CD4-positive, alpha-beta T cell treated with Interleukin-10 for 1 hour (primary cell): ENCODE measurements around the gene DDX17.

Experiments
- DNase-seq: peaks from one replicate; pipeline ENCODE4 v3.0.0-alpha.2; 2020

DDX17 gene

DNA sequence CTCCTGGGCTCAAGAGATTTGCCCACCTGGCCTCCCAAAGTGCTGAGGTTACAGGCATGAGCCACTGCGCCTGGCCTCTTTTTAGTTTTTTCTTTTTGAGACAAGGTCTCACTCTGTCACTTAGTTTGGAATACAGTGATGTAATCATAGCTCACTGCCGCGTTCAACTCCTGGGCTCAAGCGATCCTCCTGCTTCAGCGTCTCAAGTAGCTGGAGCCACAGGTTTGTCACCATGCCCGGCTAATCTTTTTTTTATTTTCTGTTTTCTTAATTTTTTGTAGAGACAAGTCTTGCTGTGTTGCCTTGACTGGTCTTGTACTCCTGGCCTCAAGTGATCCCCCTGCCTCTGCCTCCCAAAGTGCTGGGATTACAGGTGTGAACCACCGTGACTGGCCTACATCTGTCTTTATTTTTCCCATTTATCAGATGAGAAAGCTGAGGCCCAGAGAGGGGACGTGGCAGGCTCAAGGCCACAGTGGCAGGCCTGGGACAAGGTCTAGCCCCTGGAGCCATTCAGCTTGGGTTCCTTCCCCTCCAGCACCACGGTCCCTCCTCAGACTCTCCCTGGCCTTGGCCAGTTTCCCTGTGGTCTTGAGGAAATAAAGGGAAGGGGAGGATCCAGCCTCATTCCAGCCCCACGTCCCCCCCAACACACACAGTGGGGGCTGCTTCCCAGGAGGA, 41.0 kb downstream of the DDX17 start:
- DNase-seq: no peak

DNA sequence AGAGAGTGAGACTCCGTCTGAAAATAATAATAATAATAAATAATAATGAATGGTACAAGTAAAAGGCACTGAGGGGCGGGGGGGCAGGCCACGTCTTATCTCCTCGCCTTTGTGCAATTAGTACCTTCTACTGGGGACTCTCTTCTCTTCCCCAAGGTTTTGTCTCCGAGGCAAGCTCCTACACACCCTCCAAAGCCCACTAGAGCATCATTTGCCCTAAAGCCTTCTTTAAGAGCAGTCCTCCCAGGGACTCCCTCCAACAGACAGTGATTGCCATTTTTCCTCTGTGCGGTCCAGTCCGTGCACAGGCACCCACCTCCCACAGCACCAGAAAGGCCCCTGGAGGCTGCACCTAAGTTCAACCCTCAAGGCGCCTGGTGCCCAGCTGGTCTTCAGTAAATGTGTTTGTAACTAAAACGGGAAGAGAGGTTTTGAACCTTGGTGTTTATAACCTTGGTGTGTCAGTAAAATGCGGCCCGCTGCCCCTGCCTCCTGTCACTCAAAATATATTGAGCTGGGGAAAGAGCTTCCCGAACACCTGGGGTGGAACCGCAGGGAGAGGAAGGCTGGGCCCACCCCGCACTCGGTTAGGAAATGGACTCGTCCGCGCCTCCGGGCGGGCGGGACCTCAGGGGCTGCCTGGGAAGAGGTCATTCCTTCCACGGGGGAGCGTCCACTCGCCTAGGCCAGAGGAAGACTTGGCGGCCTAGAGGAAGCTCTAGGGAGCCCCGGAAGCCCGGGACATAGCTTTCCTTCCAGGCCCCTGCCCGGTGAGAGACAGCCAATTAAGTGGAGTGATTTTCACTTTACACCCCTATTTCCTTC, 42.9 kb downstream of the DDX17 start:
- no peak for DNase-seq

DNA sequence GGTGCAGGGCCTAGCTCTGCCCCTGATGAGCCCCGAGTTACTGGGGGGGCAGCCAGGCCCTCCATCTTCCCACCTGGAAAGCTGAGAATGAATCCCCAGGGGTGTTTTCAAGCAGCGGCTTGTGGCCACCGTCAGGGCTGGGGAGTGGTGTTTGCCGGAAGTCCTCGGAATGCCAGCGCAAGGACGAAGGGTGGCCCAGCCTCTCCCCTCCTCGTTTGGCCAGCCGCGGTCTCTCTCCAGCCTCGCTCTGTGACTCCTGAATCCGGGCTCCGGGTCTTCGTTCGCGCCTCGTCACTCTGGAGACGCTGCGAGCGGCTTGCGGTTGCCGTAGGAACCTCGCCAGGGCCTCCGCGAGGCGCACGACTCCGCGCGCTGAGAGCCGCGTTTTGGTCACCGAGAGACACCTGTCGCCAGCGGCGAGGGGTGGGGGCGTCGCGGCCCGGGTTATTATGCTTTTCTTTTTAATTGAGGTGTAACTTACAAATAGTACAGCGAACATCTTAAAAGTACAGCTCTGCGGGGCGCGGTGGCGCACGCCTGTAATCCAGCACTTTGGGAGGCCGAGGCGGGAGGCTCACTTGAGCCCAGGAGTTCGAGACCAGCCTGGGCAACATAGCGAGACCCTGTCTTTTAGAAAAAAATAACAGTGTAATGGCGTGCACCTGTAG, 44.6 kb downstream of the DDX17 start:
- DNase-seq: peak; percentile 52

DNA sequence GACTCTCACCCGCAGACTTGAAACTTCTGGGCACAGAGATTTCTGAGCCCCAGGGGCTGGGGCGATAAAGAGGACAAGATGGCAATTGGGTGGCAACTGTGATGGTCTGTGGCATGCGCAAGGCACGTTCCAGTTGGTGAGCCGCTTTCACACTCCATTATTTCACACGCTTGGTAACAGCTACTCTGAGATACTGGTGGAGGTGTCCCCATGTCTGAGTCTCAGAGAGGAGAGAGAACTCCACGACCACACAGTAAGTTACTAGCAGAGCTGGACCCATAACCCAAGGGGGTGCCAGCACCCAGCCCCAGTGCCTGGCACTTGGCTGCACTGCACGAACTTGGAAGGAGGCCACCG, 45.1 kb downstream of the DDX17 start:
- DNase-seq: no peak

- no peak for DNase-seq
Measured at GRCh38 chr22:38460426-38460840, 45.7 kb downstream of the DDX17 start.

DNA sequence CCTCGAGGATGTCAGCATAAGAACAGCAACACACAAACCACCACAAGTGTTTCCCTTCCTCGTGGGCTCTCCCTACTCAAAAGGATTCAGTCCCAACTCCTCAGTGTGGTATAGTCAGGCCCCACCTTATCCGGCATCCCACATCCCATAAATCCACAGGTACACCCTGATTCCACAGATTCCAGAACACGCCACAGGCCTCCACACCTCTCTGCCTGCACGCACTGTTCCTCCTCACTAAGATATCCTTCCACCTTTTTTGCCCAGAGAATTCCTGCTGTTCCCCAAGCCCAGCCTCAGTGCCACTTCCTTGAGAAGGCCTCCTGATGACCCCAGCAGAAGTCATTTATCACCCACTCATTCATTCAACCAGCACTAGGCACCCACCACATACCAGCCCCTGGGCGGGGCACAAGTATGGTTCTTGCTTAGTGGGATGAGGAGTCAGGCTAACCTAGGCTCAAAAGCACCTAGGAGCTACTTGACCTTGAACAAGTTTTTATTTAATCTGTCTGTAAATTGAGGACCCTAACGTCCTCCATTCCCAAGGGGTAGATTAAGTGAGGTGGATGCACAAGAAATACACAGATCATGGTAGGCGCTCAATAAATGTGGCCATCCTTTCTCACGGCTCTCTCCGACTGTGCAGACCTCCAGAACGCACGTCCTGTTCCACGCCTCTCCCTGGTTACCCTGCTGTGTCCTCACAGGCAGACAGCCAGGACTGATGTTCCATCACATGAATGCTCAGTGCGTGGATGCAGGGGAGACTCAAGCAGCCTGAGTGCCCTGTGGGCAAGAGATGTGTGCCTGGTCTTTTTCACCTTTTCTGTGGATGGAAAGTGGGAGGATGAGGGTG, 49.0 kb downstream of the DDX17 start:
- no peak for DNase-seq

DNA sequence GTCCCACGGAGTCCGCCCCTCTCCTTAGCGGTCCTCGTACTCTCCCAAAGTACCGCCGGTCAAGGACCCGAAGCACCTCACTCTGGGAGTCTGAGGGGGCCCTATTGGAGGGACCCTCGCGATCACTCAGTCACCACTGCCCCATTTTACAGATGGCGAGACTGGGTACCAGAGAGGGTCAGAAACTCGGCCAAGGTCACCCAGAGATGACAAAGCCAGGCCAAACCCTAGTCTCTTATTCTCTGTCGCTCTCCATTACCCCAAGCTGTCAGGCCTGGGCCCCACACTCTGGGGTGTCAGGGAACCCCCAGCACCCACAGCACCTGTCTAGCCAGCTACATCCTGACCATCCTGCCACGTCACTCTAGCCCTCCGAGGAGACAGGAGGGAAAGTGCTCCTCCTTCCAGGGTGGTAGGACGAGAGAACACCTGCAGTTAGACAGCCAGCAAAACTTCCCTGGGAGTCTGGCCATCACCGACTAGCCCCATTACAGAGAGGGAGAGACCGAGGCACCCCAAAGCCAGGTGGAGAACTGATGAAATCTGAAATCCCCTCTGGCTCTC, 49.8 kb downstream of the DDX17 start:
- no peak for DNase-seq

DNA sequence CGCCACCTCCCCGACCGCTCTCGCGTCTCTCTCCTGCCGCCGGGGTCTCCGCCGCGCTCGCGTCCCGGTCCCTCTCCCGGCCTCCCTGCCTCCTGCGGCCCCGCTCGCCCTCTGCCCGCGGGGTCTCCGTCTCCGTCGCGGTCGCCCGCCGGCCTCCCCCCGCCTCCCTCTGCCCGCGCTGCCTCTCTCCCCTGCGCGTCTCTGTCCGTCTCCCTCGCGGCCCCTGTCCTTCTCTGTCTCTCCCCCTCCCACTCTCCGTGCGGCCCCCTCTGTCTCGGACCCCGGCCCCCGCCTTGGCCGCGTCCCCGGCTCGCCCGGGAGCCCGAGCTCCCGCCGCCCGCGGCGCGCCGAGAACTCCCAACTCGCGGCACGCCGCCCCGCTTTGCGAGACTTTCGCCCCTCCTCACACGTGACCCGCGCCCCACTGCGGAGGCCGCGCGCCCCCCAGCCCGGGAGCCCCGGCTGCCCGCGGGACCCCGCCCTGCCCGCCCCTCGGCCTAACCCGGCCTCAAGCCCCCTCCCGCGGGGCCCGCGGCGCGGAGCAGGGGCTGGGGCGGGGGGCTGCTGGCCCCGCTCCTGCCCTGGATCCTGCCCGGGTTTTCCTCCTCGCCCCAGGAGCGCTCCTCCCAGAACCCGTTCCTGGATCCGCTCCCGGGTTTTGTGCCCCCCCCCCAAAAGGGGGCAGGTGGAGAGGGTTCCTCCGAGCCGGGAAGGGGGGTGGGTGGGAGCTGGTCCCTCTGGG, 50.4 kb downstream of the DDX17 start:
- no peak for DNase-seq

GRCh38 chr22:38455076-38455529, 51.0 kb downstream of the DDX17 start, which contains the start of gene KCNJ4:
KCNJ4 (minus strand) TSS chr22:38455199; CDS start chr22:38428132, 27,067 bp downstream.
- DNase-seq: no peak

DNA sequence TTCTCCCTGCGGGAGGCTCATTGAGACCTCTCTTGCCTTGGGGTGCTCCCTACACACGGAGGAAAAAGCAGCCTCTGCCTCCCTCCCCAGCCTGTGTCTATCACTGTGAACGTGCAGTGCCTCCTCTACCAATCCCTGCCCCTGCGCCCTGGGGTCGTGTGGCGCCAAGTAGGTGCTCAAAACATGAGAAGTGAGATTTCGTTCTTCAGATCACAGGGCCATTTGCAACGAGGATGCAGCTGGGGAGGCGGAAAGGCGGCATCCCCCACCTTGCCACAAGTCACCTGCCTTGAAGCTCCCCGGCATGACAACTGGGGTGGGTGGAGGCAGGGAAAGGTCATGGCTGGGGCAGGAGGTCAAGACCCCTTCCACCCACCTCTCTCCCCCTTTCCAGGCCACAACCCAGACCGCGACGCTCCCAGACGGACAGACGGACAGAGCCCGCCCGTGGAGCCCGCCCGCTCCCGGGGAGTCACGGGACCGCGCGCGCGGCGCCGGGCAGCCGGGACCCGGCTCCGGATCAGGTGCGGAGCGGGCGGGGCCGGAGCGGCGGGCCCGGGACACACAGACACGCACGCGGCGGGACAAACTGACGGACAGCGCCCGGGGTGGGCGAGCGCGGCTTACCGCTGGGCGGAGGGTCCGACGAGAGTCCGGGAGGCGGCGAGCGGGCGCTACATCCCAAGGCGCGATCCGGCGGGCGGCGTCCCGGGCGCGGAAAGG, 51.6 kb downstream of the DDX17 start:
- peak; percentile 10 for DNase-seq

- no peak for DNase-seq
Measured at GRCh38 chr22:38453996-38454352, 52.1 kb downstream of the DDX17 start.

- DNase-seq: no peak
Measured at GRCh38 chr22:38453066-38453672, 52.9 kb downstream of the DDX17 start.

DNA sequence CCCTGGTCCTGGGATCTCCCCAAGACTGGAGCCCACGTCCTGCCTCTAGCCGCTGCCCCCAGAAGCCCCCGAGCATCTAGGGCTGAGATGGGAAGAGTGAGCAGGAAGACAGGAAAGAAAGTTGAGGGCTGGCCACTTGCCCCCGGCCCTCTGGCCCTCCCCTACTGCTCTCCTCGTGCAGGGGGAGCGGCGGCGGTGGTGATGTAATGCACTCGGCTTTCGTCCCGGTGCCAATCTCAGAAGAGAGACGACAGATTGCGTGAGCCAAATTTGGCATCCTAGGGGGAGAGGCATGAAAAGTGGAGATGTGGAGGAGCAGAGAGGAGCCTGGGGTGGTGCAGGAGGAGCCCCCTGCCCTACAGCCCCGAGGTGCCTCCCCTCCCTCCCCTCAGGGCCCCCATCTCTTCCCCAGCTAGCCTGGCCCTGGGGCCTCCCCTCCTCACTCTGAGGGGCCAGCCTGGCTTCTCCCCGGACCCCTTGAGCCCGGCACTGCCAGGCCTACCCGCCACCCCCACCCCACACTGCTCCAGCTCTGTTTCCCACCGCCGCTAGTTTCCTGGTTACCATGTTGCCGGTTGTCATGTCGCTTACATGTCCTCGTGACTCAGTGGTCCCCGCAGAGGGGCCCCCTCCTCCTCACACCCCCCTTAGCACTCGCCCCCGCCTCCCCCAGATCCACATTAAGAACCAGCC, 53.6 kb downstream of the DDX17 start:
- DNase-seq: no peak

DNA sequence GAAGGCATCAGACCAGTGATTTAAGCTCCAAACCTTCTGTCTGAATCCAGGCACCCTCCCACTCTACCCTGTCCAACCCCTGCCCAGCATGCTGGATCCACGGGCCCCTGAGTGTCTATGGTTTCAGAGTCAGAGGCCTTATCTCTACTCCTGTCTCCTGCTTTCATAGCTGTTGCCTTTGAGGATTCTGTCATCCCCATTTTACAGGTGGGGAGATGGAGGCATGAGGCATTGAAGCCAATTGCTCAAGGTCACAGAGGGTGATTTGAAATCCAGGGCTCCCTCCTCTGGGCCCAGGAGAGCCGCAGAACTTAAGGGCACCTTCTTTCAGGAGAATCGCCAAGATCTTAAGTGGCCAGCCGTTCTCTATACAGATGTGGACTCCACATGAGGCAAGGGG, 54.2 kb downstream of the DDX17 start:
- no peak for DNase-seq

DNA sequence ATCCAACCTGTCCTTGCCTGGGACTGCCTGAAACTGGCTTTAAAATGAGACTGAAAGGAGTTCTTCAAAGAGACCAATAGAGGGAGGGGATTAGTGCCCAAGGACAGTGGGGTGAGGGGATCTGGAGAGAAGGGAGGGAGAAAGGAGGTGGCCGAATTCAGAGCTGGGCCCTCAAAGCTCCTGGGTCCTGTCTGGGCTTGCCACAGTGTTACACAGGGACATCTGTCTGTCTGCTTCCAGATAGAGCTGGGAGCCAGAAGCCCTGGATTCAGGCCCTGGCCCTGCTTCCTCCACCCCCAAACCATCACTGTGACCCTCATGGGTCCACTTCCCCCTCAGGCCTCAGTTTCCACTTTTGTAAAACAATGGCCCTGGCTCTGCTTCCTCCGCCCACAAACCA, 54.7 kb downstream of the DDX17 start:
- no peak for DNase-seq

DNA sequence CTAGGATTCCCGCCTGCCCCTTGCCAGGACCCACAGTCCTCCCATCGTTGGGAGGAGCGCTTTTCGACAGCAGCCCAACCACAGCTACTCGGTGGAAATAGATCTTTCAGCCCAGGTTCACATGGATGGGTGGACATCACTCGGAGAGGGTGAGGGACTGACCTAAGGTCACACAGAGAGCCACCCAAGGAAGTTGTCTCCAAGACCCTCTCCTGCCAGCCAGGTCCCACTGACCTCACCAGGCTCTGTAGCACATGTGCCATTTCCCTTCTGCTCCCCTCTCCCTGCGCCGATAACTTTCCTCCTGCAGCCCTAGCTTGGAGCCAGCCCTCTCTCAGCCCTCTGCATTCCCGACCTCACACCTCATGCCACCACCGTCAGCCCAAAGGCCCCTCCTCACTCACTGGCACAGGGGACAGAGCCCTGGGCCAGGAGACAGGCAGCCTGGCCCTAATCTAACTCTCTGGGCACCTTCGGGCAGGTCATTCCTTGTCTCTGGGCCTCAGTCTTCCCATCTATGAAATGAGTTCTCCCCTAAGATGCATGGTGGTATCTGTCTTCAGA, 55.8 kb downstream of the DDX17 start:
- no peak for DNase-seq

GRCh38 chr22:38449776-38450175, 56.3 kb downstream of the DDX17 start:
- DNase-seq: no peak

DNA sequence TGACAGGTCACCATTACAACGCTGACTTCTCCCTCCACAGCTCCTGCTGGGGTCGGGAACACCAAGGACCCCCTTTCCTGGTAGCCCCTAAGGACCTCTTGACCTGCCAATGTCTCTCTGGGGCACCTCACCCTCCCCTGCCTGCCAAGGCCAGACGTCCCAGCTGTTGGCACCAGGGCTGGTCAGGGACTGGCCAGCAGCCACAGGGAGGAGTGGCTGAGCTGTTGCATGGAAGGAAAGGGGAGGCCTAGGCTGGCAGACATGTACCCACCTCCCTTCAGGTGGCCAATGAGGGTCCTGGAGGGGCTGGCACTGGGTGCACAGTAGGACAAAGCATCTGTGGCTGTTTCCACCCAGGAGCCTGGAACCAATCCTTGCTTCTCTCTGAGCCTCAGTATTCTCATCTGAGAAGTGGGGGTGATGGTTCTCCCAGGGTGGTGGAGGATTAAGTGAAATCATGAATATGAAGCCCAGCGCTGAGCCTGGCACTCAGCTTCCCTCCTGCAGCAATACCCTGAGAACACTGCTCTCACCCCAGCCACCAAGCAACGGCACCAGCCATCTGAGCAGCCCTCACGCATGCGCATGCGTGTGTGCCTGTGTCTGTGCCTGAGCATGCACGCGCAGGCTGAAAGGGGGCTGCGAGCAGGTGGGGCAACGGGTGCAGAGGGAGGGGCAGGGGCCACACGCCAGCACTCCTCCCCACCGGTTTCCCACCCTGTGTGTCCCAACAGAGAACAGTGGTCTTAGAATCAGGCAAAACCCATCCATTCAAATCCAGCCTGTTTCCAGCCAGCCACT, 57.0 kb downstream of the DDX17 start:
- no peak for DNase-seq
